KMS-11 (cell line): ENCODE results near the gene ICE2.
A peak's percentile ranks its signal among the peaks of the same experiment; 100 is the strongest.

Source experiments
- H2AFZ ChIP-seq: fragments of 200-600 bp; sonication (generic); 2 replicates; pipeline ENCODE4 v1.6.1; 2016; ENCODE audit warnings: antibody characterized with exemption, mixed run types, low read depth
- H3K27ac ChIP-seq: fragments of 200-600 bp; sonication (generic); 2 replicates; pipeline ENCODE4 v1.6.1; 2016; ENCODE audit warnings: mild to moderate bottlenecking, mixed run types
- H3K27me3 ChIP-seq: fragments of 200-600 bp; sonication (generic); 2 replicates; pipeline ENCODE4 v1.6.1; 2017; ENCODE audit warnings: mild to moderate bottlenecking, low read depth, mixed run types, moderate library complexity; ENCODE audit not compliant: insufficient read depth
- H3K36me3 ChIP-seq: fragments of 200-600 bp; sonication (generic); 2 replicates; pipeline ENCODE4 v1.6.1; 2017; ENCODE audit warnings: mild to moderate bottlenecking, mixed run types; ENCODE audit not compliant: insufficient read depth
- H3K4me1 ChIP-seq: fragments of 200-600 bp; sonication (generic); 2 replicates; pipeline ENCODE4 v1.6.1; 2016; ENCODE audit warnings: mild to moderate bottlenecking, low read depth, mixed run types; ENCODE audit not compliant: poor library complexity, severe bottlenecking
- H3K4me2 ChIP-seq: fragments of 200-600 bp; sonication (generic); 2 replicates; pipeline ENCODE4 v1.7.0; 2016; ENCODE audit warnings: mild to moderate bottlenecking, mixed run types
- H3K4me3 ChIP-seq: fragments of 200-600 bp; sonication (generic); IDR thresholded peaks from 2 replicates; pipeline ENCODE4 v1.6.1; 2017; ENCODE audit warnings: low read depth, low read length, mixed read lengths; ENCODE audit not compliant: insufficient read depth
- H3K79me2 ChIP-seq: fragments of 200-600 bp; sonication (generic); 2 replicates; pipeline ENCODE4 v1.6.1; 2016; ENCODE audit warnings: low read depth, mixed run types; ENCODE audit not compliant: insufficient read depth
- H3K9ac ChIP-seq: fragments of 200-600 bp; sonication (generic); 2 replicates; pipeline ENCODE4 v1.6.1; 2016; ENCODE audit warnings: mild to moderate bottlenecking, mixed run types
- H4K20me1 ChIP-seq: fragments of 200-600 bp; sonication (generic); 2 replicates; pipeline ENCODE4 v1.6.1; 2016; ENCODE audit warnings: mild to moderate bottlenecking, mixed run types; ENCODE audit not compliant: insufficient read depth
- CTCF ChIP-seq: fragments of 200-600 bp; sonication (generic); conservative IDR thresholded peaks from 2 replicates; pipeline ENCODE4 v1.6.1; 2017; ENCODE audit warnings: low read depth, mild to moderate bottlenecking, antibody characterized with exemption, low read length, moderate library complexity, mixed read lengths

ICE2 gene

GRCh38 chr15:60480888-60481287 lies 1.9 kb upstream of the ICE2 start:
- no peaks in the 10 kb centered on the region for H3K36me3 ChIP-seq
- H3K9ac ChIP-seq: peak overlapping the region; percentile 10; the same call in 1 of the 2 replicates
- H3K4me1 ChIP-seq: peaks cover 55% of the 10 kb centered on the region
- peaks cover 28% of the 10 kb centered on the region for H3K79me2 ChIP-seq
- H3K4me2 ChIP-seq: peak overlapping the region; percentile 75
- no peak for TF ChIP-seq CTCF
- H4K20me1 ChIP-seq: no peaks in the 10 kb centered on the region
- H3K4me3 ChIP-seq: no peak overlapping the region
- no peak overlapping the region for H2AFZ ChIP-seq
- peak overlapping the region; percentile 92 for H3K27ac ChIP-seq
- no peaks in the 10 kb centered on the region for H3K27me3 ChIP-seq

GRCh38 chr15:60480149-60480548 lies 1.2 kb upstream of the ICE2 start:
- peak overlapping the region; percentile 75 for H3K4me2 ChIP-seq
- no peak overlapping the region for H3K4me3 ChIP-seq
- peaks cover 55% of the 10 kb centered on the region for H3K4me1 ChIP-seq
- H2AFZ ChIP-seq: peak overlapping the region; percentile 69; the same call in 1 of the 2 replicates
- H3K79me2 ChIP-seq: peaks cover 28% of the 10 kb centered on the region
- TF ChIP-seq CTCF: no peak
- H4K20me1 ChIP-seq: no peaks in the 10 kb centered on the region
- H3K36me3 ChIP-seq: no peaks in the 10 kb centered on the region
- H3K9ac ChIP-seq: peak overlapping the region; percentile 96; the same call in 1 of the 2 replicates
- peak overlapping the region; percentile 92 for H3K27ac ChIP-seq
- H3K27me3 ChIP-seq: no peaks in the 10 kb centered on the region

GRCh38 chr15:60479361-60480110 lies 594 bp upstream of the ICE2 start:
- no peak overlapping the region for H3K4me3 ChIP-seq
- H3K9ac ChIP-seq: peak overlapping the region; percentile 96
- H3K27me3 ChIP-seq: no peaks in the 10 kb centered on the region
- no peaks in the 10 kb centered on the region for H3K36me3 ChIP-seq
- H3K4me1 ChIP-seq: peaks cover 52% of the 10 kb centered on the region
- peaks cover 28% of the 10 kb centered on the region for H3K79me2 ChIP-seq
- peak overlapping the region; percentile 69 for H2AFZ ChIP-seq
- H3K27ac ChIP-seq: peak overlapping the region; percentile 92
- no peaks in the 10 kb centered on the region for H4K20me1 ChIP-seq
- no peak for TF ChIP-seq CTCF
- H3K4me2 ChIP-seq: peak overlapping the region; percentile 75

- TF ChIP-seq CTCF: no peak
- H2AFZ ChIP-seq: peak overlapping the region; percentile 69
These were observed 901 bp downstream of the ICE2 start for GRCh38 chr15:60477916-60478565.

More at GRCh38 chr15:60477916-60478565, 901 bp downstream of the ICE2 start:
- Histone ChIP-seq H3K9ac (peak overlapping the region; percentile 96), H4K20me1 (no peaks in the 10 kb centered on the region), H3K4me2 (peak overlapping the region; percentile 70), H3K27me3 (no peaks in the 10 kb centered on the region), H3K36me3 (no peaks in the 10 kb centered on the region), H3K4me3 (peak overlapping the region; percentile 8), H3K79me2 (peaks cover 28% of the 10 kb centered on the region), H3K27ac (peak overlapping the region; percentile 92), H3K4me1 (peaks cover 52% of the 10 kb centered on the region)
